ENCODE data around the gene SLC44A1.

Gene SLC44A1

DNA sequence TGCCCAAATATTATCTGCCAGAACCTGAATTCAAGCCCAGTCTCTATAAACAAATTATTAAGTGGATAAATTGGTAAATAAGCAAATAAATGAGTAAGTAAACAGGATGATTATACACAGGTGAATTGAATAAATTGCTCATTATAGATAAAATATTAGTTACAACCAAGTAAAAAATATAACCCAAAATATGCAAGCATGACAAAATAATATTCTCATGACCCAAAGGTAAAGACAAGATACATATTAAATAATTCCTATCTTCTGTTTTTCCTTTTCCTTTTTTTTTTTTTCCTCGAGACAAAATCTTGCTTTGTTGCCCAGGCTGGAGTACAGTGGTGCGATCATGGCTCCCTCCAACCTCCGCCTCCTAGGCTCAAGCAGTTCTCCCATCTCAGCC, 182.2 kb downstream of the SLC44A1 start:
- TF ChIP-seq SUZ12 (IDR thresholded peaks at IDR 0.05) (no peak), ELF4 (IDR thresholded peaks at IDR 0.05) (no peak), SP1 (IDR thresholded peaks at IDR 0.05) (no peak), FOXM1 (IDR thresholded peaks at IDR 0.05; ENCODE audit: borderline replicate concordance) (no peak), BHLHE40 (IDR thresholded peaks at IDR 0.05; ENCODE audit: borderline replicate concordance) (no peak), FOXA1 (IDR thresholded peaks at IDR 0.05) (no peak), TARDBP (IDR thresholded peaks at IDR 0.05) (no peak), CTBP1 (IDR thresholded peaks at IDR 0.05; ENCODE audit: borderline replicate concordance) (no peak), ZNF384 (IDR thresholded peaks at IDR 0.05) (no peak), ARNT (IDR thresholded peaks at IDR 0.05) (no peak), NFRKB (IDR thresholded peaks at IDR 0.05) (no peak), HDGF (IDR thresholded peaks at IDR 0.05; ENCODE audit: borderline replicate concordance) (no peak), L3MBTL2 (conservative IDR thresholded peaks at IDR 0.05) (no peak), FOXK2 (IDR thresholded peaks at IDR 0.05) (no peak), LEF1 (IDR thresholded peaks at IDR 0.05; ENCODE audit: borderline replicate concordance) (no peak)
- TF ChIP-seq, protein P1, sequence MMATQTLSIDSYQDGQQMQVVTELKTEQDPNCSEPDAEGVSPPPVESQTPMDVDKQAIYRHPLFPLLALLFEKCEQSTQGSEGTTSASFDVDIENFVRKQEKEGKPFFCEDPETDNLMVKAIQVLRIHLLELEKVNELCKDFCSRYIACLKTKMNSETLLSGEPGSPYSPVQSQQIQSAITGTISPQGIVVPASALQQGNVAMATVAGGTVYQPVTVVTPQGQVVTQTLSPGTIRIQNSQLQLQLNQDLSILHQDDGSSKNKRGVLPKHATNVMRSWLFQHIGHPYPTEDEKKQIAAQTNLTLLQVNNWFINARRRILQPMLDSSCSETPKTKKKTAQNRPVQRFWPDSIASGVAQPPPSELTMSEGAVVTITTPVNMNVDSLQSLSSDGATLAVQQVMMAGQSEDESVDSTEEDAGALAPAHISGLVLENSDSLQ (IDR thresholded peaks at IDR 0.05) = no peak
- DNase-seq (ENCODE audit: extremely low spot score) = no peak
- POLR2A ChIA-PET = no interaction called here
- CTCF ChIA-PET = no interaction called here

DNA sequence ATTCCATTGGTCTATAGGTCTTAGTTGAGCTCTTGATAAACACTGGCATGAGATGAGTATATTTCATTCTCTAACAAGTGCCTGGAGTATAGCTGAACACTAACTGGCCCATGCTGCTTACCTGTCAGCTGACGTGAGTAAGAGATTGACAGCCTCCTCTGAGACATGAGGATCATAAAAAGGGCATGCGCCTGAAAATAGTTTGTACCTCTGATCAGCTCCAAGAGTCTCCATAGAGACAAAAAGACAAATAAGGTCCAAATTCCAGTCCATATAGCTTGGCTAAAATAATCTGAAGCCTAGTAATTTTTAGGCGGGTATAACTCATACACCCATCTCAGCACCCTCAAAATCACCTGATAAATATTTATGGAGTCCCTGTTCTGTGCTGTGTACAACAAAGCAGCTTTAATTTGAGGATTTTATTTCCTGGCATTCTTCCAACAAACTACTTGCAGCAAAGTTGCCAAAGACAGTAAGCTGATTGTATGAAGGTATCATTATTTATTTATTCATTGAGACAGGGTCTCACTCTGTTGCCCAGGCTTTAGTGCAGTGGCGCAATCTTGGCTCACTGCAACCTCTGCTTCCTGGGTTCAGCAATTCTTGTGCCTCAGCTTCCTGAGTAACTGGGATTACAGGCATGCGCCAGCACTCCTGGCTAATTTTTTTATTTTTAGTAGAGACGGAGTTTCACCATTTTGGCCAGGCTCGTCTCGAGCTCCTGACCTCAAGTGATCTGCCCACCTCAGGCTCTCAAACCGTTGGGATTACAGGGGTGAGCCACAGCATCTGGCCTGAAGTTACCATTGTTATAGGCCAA, 187.2 kb downstream of the SLC44A1 start:
- POLR2A ChIA-PET = no interaction called here

GRCh38 chr9:105432247-105432842, 187.9 kb downstream of the SLC44A1 start:
- no peak for DNase-seq (ENCODE audit: extremely low spot score)
- TF ChIP-seq SUZ12 (IDR thresholded peaks at IDR 0.05) (no peak), HDGF (IDR thresholded peaks at IDR 0.05; ENCODE audit: borderline replicate concordance) (no peak), SP1 (IDR thresholded peaks at IDR 0.05) (no peak), BHLHE40 (IDR thresholded peaks at IDR 0.05; ENCODE audit: borderline replicate concordance) (no peak), CTBP1 (IDR thresholded peaks at IDR 0.05; ENCODE audit: borderline replicate concordance) (no peak), FOXK2 (IDR thresholded peaks at IDR 0.05) (no peak), ZNF384 (IDR thresholded peaks at IDR 0.05) (no peak), L3MBTL2 (conservative IDR thresholded peaks at IDR 0.05) (no peak)
- CTCF ChIA-PET = interaction anchor here (0.6 kb wide), 1 partner anchor 1737 kb away, joined by 3 read pairs; no protein-coding TSS in a partner anchor
- POLR2A ChIA-PET = no interaction called here

More for the DNA sequence above, 187.2 kb downstream of the SLC44A1 start:
- CTCF ChIA-PET = interaction anchor here (0.6 kb wide), 1 partner anchor 1737 kb away, joined by 3 read pairs; no protein-coding TSS in a partner anchor
- no peak for DNase-seq (ENCODE audit: extremely low spot score)
- TF ChIP-seq, protein P1 (IDR thresholded peaks at IDR 0.05) = 0 out of 2 replicates have a peak, but pooled peaks have one; percentile 23
- TF ChIP-seq HDGF (IDR thresholded peaks at IDR 0.05; ENCODE audit: borderline replicate concordance) = no peak

DNA sequence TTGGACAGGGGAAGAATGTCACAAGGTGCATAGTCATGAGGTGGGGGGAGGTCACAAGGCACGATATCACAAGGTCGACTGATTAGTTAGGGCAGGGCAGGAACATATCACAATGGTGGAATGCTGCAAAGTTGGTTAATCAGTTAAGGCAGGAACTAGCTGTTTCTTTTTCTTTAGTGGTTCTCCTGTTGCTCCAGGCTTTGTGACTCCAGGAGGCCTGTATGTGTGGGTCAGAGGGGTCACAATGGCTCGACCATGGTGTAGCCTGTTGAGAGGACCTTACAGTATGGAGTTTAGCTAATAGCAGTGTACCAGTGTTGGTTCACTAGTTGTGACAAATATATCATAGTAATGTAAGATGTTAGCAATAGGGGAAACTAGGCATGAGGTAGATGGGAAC, 191.0 kb downstream of the SLC44A1 start:
- TF ChIP-seq FOXA1 (IDR thresholded peaks at IDR 0.05) = no peak
- no peak for TF ChIP-seq NFRKB (IDR thresholded peaks at IDR 0.05)
- no peak for TF ChIP-seq SP1 (IDR thresholded peaks at IDR 0.05)
- TF ChIP-seq TARDBP (IDR thresholded peaks at IDR 0.05) = no peak
- no peak for TF ChIP-seq FOXM1 (IDR thresholded peaks at IDR 0.05; ENCODE audit: borderline replicate concordance)
- TF ChIP-seq ZNF384 (IDR thresholded peaks at IDR 0.05) = no peak
- TF ChIP-seq HDGF (IDR thresholded peaks at IDR 0.05; ENCODE audit: borderline replicate concordance) = no peak
- no peak for TF ChIP-seq BHLHE40 (IDR thresholded peaks at IDR 0.05; ENCODE audit: borderline replicate concordance)
- no peak for TF ChIP-seq ARNT (IDR thresholded peaks at IDR 0.05)
- no peak for TF ChIP-seq L3MBTL2 (conservative IDR thresholded peaks at IDR 0.05)
- TF ChIP-seq CTBP1 (IDR thresholded peaks at IDR 0.05; ENCODE audit: borderline replicate concordance) = no peak
- TF ChIP-seq, protein P1 (IDR thresholded peaks at IDR 0.05) = no peak
- TF ChIP-seq LEF1 (IDR thresholded peaks at IDR 0.05; ENCODE audit: borderline replicate concordance) = no peak
- no peak for TF ChIP-seq SUZ12 (IDR thresholded peaks at IDR 0.05)
- TF ChIP-seq ELF4 (IDR thresholded peaks at IDR 0.05) = no peak
- TF ChIP-seq FOXK2 (IDR thresholded peaks at IDR 0.05) = no peak

DNA sequence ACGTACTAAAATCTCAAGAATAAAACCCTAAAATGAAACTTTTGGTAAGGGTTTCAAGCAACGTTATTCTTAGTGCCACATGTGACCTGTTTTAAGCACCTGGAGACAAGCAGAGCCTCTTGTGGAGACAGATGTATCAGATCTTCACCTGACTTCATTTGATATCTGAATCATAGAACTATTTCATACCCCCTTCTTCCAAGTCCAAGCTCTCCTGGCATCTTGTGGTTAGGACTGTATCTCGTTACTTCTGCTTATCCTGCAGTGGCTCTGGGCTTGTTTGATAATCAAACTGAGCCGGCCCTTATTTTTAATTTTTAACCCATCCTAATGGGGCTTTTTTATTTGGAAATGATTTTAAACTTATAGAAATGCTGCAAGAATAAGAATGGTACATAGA, 192.3 kb downstream of the SLC44A1 start:
- ChIA-PET POLR2A (no interaction called here), CTCF (no interaction called here)
- no peak for TF ChIP-seq ELF4 (IDR thresholded peaks at IDR 0.05)
- TF ChIP-seq SP1 (IDR thresholded peaks at IDR 0.05) = no peak
- TF ChIP-seq ZNF384 (IDR thresholded peaks at IDR 0.05) = no peak
- no peak for TF ChIP-seq SUZ12 (IDR thresholded peaks at IDR 0.05)
- no peak for TF ChIP-seq TARDBP (IDR thresholded peaks at IDR 0.05)
- no peak for TF ChIP-seq NFRKB (IDR thresholded peaks at IDR 0.05)
- no peak for TF ChIP-seq FOXK2 (IDR thresholded peaks at IDR 0.05)
- no peak for TF ChIP-seq FOXM1 (IDR thresholded peaks at IDR 0.05; ENCODE audit: borderline replicate concordance)
- TF ChIP-seq BHLHE40 (IDR thresholded peaks at IDR 0.05; ENCODE audit: borderline replicate concordance) = no peak
- no peak for TF ChIP-seq LEF1 (IDR thresholded peaks at IDR 0.05; ENCODE audit: borderline replicate concordance)
- no peak for TF ChIP-seq FOXA1 (IDR thresholded peaks at IDR 0.05)
- TF ChIP-seq L3MBTL2 (conservative IDR thresholded peaks at IDR 0.05) = no peak
- TF ChIP-seq CTBP1 (IDR thresholded peaks at IDR 0.05; ENCODE audit: borderline replicate concordance) = no peak
- TF ChIP-seq, protein P1 (IDR thresholded peaks at IDR 0.05) = no peak
- no peak for TF ChIP-seq ARNT (IDR thresholded peaks at IDR 0.05)
- DNase-seq (ENCODE audit: extremely low spot score) = no peak

More for the DNA sequence above, 191.0 kb downstream of the SLC44A1 start:
- ChIA-PET CTCF (no interaction called here), POLR2A (no interaction called here)
- DNase-seq (ENCODE audit: extremely low spot score) = no peak
